ENCODE measurements around the gene KRTAP10-10. TPM values are rescaled to one million over a fixed set of nuclear protein-coding genes. Genes with fewer than 3 reads are reported as not detected.

Gene KRTAP10-10
- total RNA-seq, 1 experiment from 2014 or later = not detected

GRCh38 chr21:44612029-44612486, 25.1 kb upstream of the KRTAP10-10 start, which contains the start of gene KRTAP10-8:
KRTAP10-8 (plus strand) TSS chr21:44612079; CDS start chr21:44612101, 22 bp downstream.
- no peak within 1 kb of the TSS for H3K27ac ChIP-seq
- H3K4me3 ChIP-seq = no peak within 1 kb of the TSS
- H3K36me3 ChIP-seq = no peaks in the 10 kb centered on the region
- peaks cover 9% of the 10 kb centered on the region; the same call in 1 of the 2 replicates for H3K27me3 ChIP-seq (replicated peaks)
- peaks cover 7% of the 10 kb centered on the region for H3K9me3 ChIP-seq (replicated peaks)
- no peaks in the 10 kb centered on the region for H3K4me1 ChIP-seq (replicated peaks)
- no peak for DNase-seq (ENCODE audit: low read depth in 1 of 2, low spot score in 2 of 2)

GRCh38 chr21:44612669-44613229, 24.4 kb upstream of the KRTAP10-10 start:
- no peaks in the 10 kb centered on the region for H3K4me1 ChIP-seq (replicated peaks)

GRCh38 chr21:44613386-44614155, 23.6 kb upstream of the KRTAP10-10 start:
- Histone ChIP-seq H3K4me3 (no peak overlapping the region), H3K4me1 (replicated peaks) (no peaks in the 10 kb centered on the region), H3K27me3 (replicated peaks) (peaks cover 9% of the 10 kb centered on the region; the same call in 1 of the 2 replicates), H3K9me3 (replicated peaks) (peaks cover 7% of the 10 kb centered on the region), H3K36me3 (no peaks in the 10 kb centered on the region), H3K27ac (no peak overlapping the region)
- DNase-seq (ENCODE audit: low read depth in 1 of 2, low spot score in 2 of 2) = no peak

More at GRCh38 chr21:44612669-44613229, 24.4 kb upstream of the KRTAP10-10 start:
- Histone ChIP-seq H3K27me3 (replicated peaks) (peaks cover 9% of the 10 kb centered on the region; the same call in 1 of the 2 replicates), H3K4me3 (no peak overlapping the region), H3K36me3 (no peaks in the 10 kb centered on the region), H3K9me3 (replicated peaks) (peaks cover 7% of the 10 kb centered on the region), H3K27ac (no peak overlapping the region)
- DNase-seq (ENCODE audit: low read depth in 1 of 2, low spot score in 2 of 2) = no peak

- H3K27ac ChIP-seq = no peak overlapping the region
- H3K4me1 ChIP-seq (replicated peaks) = no peaks in the 10 kb centered on the region
- H3K27me3 ChIP-seq (replicated peaks) = peaks cover 6% of the 10 kb centered on the region; the same call in 1 of the 2 replicates
- no peak overlapping the region for H3K4me3 ChIP-seq
- H3K36me3 ChIP-seq = no peaks in the 10 kb centered on the region
- no peak for DNase-seq (ENCODE audit: low read depth in 1 of 2, low spot score in 2 of 2)
- H3K9me3 ChIP-seq (replicated peaks) = peaks cover 6% of the 10 kb centered on the region
These were observed 23.0 kb upstream of the KRTAP10-10 start for GRCh38 chr21:44614161-44614631.

GRCh38 chr21:44614961-44615391, 22.2 kb upstream of the KRTAP10-10 start:
- Histone ChIP-seq H3K4me1 (replicated peaks) (no peaks in the 10 kb centered on the region), H3K36me3 (no peaks in the 10 kb centered on the region), H3K27ac (no peak overlapping the region), H3K27me3 (replicated peaks) (peaks cover 4% of the 10 kb centered on the region; the same call in 1 of the 2 replicates), H3K9me3 (replicated peaks) (peaks cover 4% of the 10 kb centered on the region), H3K4me3 (no peak overlapping the region)
- no peak for DNase-seq (ENCODE audit: low read depth in 1 of 2, low spot score in 2 of 2)

GRCh38 chr21:44615466-44615865, 21.7 kb upstream of the KRTAP10-10 start:
- Histone ChIP-seq H3K9me3 (replicated peaks) (peaks cover 6% of the 10 kb centered on the region), H3K4me1 (replicated peaks) (no peaks in the 10 kb centered on the region), H3K27ac (no peak overlapping the region), H3K4me3 (no peak overlapping the region), H3K36me3 (no peaks in the 10 kb centered on the region), H3K27me3 (replicated peaks) (peaks cover 4% of the 10 kb centered on the region; the same call in 1 of the 2 replicates)
- DNase-seq (ENCODE audit: low read depth in 1 of 2, low spot score in 2 of 2) = no peak

- H3K27ac ChIP-seq = no peak overlapping the region
- no peak for DNase-seq (ENCODE audit: low read depth in 1 of 2, low spot score in 2 of 2)
- no peaks in the 10 kb centered on the region for H3K36me3 ChIP-seq
- no peak overlapping the region for H3K4me3 ChIP-seq
- H3K27me3 ChIP-seq (replicated peaks) = peaks cover 4% of the 10 kb centered on the region; the same call in 1 of the 2 replicates
- H3K4me1 ChIP-seq (replicated peaks) = no peaks in the 10 kb centered on the region
- H3K9me3 ChIP-seq (replicated peaks) = peaks cover 6% of the 10 kb centered on the region
These were observed 21.1 kb upstream of the KRTAP10-10 start for GRCh38 chr21:44615911-44616590.

- Histone ChIP-seq H3K4me1 (replicated peaks) (no peaks in the 10 kb centered on the region), H3K4me3 (no peak overlapping the region), H3K36me3 (no peaks in the 10 kb centered on the region), H3K27ac (no peak overlapping the region), H3K9me3 (replicated peaks) (peaks cover 6% of the 10 kb centered on the region), H3K27me3 (replicated peaks) (peaks cover 4% of the 10 kb centered on the region; the same call in 1 of the 2 replicates)
- DNase-seq (ENCODE audit: low read depth in 1 of 2, low spot score in 2 of 2) = no peak
These were observed 20.6 kb upstream of the KRTAP10-10 start for GRCh38 chr21:44616591-44616926.

GRCh38 chr21:44617071-44617501, 20.1 kb upstream of the KRTAP10-10 start:
- Histone ChIP-seq H3K27me3 (replicated peaks) (peaks cover 4% of the 10 kb centered on the region; the same call in 1 of the 2 replicates), H3K4me3 (no peak overlapping the region), H3K36me3 (no peaks in the 10 kb centered on the region), H3K27ac (no peak overlapping the region), H3K9me3 (replicated peaks) (peaks cover 6% of the 10 kb centered on the region), H3K4me1 (replicated peaks) (no peaks in the 10 kb centered on the region)
- no peak for DNase-seq (ENCODE audit: low read depth in 1 of 2, low spot score in 2 of 2)

GRCh38 chr21:44618504-44618903, 18.7 kb upstream of the KRTAP10-10 start:
- Histone ChIP-seq H3K9me3 (replicated peaks) (peaks cover 6% of the 10 kb centered on the region), H3K4me3 (no peak overlapping the region), H3K27ac (no peak overlapping the region), H3K27me3 (replicated peaks) (peaks cover 4% of the 10 kb centered on the region; the same call in 1 of the 2 replicates), H3K36me3 (no peaks in the 10 kb centered on the region), H3K4me1 (replicated peaks) (no peaks in the 10 kb centered on the region)
- DNase-seq (ENCODE audit: low read depth in 1 of 2, low spot score in 2 of 2) = no peak

- Histone ChIP-seq H3K27me3 (replicated peaks) (peaks cover 4% of the 10 kb centered on the region; the same call in 1 of the 2 replicates), H3K9me3 (replicated peaks) (peaks cover 6% of the 10 kb centered on the region), H3K4me1 (replicated peaks) (no peaks in the 10 kb centered on the region), H3K36me3 (no peaks in the 10 kb centered on the region), H3K4me3 (no peak overlapping the region), H3K27ac (no peak overlapping the region)
- DNase-seq (ENCODE audit: low read depth in 1 of 2, low spot score in 2 of 2) = no peak
These were observed 18.2 kb upstream of the KRTAP10-10 start for GRCh38 chr21:44618909-44619308.

- H3K9me3 ChIP-seq (replicated peaks) = peaks cover 13% of the 10 kb centered on the region
- no peak overlapping the region for H3K27ac ChIP-seq
- H3K4me1 ChIP-seq (replicated peaks) = no peaks in the 10 kb centered on the region
- H3K4me3 ChIP-seq = no peak overlapping the region
- no peaks in the 10 kb centered on the region for H3K36me3 ChIP-seq
- H3K27me3 ChIP-seq (replicated peaks) = peaks cover 4% of the 10 kb centered on the region; the same call in 1 of the 2 replicates
- no peak for DNase-seq (ENCODE audit: low read depth in 1 of 2, low spot score in 2 of 2)
These were observed 17.3 kb upstream of the KRTAP10-10 start for GRCh38 chr21:44619886-44620285.

- peaks cover 14% of the 10 kb centered on the region for H3K9me3 ChIP-seq (replicated peaks)
- no peaks in the 10 kb centered on the region for H3K4me1 ChIP-seq (replicated peaks)
- no peak overlapping the region for H3K4me3 ChIP-seq
- DNase-seq (ENCODE audit: low read depth in 1 of 2, low spot score in 2 of 2) = no peak
- no peaks in the 10 kb centered on the region for H3K36me3 ChIP-seq
- no peaks in the 10 kb centered on the region for H3K27me3 ChIP-seq (replicated peaks)
- no peak overlapping the region for H3K27ac ChIP-seq
These were observed 13.6 kb upstream of the KRTAP10-10 start for GRCh38 chr21:44623575-44623974.
